ENCODE results near the gene IGSF21.

Gene IGSF21

DNA sequence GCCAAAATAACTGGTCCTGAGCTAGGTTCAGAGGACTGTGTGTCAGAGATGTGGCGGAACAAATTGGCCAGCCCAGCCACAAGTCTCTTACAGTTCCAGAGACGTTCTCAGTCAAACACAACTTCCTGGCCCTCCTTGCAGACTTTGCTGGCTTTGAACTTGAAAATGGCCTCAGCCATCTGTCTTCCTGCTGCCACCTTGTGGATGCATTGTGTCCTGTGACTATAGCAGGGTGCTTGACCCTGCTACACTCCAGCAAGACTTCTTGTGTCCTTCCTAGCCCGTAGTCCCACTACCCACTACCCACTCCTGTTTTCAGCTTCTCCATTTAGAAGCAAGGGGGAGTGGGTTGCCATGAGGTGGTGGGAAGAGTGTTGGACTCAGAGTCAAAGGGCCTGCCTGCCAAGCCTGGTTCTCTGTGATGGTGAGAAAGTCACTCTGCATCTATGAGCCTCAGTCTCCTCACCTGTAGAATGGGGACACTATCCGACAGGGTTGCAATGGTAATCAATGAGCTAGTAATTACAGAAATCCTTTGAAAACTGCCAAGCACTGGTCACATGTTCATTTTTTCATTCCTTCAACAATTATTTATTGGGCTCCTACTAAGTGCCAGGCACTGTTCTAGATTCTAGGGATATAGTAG is 109.9 kb downstream of the IGSF21 start:
- DNase-seq (ENCODE audit: low spot score): peak; percentile 2

DNA sequence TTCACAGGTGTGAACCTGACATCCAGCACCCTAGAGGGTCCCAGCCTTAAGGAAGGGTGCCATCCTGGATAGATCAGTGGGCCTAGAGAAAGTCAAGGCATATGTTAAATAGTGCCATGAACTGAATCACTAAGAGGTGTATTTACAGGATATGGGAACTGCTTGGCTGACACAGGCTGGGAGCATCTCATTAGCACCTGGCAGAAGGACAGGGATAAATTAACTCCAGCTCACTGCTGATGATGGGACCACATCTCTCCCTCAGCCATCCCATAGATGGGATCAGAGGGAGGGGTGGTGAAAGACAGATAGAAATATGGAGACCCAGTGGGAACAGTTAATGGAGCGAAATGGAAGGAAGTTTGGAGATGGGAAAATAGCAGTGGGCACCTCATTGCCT is 122.0 kb downstream of the IGSF21 start:
- DNase-seq (ENCODE audit: low spot score): no peak

DNA sequence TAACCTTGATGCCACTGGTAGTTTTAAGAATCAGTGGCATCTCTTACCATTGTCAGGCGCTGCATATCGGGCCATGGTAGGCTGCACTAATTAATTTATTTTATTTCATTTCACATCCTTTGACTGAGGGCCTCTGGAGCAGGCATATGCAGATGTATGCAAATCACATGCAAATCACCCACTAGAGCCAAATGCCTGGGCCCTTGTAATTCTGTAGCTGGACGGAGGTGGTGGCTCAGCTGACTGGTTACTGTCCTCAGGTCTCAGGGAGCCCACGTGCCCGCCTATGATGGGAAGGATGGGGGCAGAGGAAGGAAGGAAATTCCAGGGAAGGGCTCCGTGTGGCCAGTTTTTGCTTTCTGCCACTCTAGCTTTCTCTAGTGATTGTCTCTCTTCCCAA is 122.7 kb downstream of the IGSF21 start:
- DNase-seq (ENCODE audit: low spot score): no peak

DNA sequence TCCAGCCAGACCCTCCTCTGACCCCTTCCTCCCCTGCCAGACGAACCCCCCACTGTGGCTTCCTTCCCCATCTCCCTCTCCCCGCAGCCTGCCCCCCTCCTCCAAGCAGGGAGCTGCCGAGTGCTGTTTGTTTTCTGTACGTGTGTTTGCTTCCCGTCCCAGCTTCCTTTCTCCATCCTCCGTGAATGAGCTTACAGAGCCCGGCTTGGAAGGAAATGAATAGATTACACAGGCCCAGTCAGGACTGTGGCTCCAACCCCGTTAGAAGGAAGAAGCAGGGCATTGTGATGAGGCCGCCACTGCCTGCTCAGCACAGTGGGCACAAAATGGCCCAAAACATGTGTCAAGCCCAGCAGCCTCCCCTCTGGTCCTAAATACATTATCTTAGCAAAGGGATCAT is 123.2 kb downstream of the IGSF21 start:
- no peak for DNase-seq (ENCODE audit: low spot score)

DNA sequence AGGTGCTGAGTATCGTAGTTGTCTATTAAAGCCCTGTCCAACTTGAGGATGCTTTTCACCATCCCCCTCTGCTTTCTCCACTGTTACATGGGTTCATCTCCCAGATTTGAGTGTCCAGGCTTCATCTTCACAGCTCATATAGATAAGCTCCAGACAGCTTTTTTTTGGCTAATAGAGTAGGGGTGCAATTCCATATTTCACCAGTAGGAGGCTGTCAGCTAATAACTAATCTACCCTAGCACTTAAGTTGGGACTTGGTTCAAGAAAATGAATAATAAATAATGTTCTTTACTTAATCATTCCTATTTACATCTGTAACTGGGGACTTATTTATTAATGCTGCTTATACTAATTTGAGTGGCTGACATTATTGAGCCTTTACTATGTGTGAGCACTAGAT is 124.5 kb downstream of the IGSF21 start:
- no peak for DNase-seq (ENCODE audit: low spot score)

DNA sequence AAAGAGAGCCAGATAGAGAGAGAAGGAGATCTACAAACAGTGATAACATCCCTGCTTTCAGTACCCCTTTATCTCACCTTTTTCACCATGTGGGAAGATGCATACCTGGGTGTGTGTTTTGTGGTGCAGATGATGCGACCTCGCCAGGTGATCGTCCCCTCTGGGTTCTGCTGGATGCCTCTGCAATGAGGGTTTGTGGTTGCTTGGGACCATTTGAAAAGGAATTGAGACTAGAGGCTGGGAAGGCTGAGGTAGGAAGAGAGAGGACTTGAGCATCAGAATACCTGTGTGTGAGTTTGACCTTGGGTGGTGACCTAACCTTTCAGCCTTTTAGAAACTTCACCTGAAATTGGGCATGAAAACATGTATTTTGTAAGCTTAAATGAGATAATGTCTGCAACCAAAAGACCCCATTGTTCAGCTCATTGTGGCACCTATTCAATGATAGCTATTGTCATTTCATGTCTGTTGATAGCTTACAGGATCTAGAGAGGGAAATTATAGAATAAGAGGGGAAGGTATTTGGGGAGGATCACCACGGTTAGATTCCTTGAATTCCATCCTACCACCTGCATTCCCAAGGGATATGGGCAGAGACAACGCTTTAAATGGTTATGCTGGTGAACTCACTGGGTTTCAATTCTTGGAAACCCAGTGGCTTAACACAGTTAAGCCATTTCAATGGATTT is 125.7 kb downstream of the IGSF21 start:
- no peak for DNase-seq (ENCODE audit: low spot score)

DNA sequence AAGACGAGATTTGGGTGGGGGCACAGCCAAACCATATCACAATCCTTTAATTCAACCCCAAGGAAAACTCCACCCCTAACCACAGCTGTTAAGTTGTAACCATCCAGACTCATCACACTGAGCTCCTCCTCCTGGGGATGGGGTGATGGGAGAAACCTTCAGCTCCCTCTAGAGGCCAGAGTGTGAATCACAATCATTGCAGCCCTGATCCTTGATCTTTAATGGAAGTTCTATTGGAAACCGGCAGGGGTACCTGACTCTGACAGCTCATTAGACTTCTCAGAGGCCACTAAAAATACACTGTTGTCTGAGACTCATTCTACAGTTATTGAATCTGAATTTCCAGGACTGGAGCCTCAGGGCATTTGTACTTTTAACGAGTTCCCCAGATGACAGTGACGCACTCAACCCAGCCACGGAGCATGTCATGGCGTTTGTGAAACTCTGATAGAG is 127.2 kb downstream of the IGSF21 start:
- DNase-seq (ENCODE audit: low spot score): peak; percentile 39

DNA sequence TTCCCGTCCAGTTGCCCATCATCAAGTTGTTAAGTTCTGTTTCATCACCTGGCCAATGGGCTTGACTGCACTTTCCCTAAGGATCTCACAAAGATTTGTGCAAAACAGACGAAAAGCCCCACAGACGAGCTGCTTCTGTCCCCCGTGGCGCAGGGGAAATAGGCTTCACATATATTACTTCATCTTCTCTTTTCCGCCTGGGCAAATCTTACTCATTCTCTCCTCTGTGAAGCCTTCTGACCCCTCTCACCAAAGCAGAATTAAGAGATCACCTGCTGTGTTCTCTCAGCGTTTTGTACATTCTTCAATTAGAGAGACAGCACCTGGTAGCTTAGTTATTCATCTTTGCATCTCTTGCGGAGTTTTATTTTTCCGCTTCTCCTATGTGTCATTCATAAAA is 129.8 kb downstream of the IGSF21 start:
- DNase-seq (ENCODE audit: low spot score): no peak

DNA sequence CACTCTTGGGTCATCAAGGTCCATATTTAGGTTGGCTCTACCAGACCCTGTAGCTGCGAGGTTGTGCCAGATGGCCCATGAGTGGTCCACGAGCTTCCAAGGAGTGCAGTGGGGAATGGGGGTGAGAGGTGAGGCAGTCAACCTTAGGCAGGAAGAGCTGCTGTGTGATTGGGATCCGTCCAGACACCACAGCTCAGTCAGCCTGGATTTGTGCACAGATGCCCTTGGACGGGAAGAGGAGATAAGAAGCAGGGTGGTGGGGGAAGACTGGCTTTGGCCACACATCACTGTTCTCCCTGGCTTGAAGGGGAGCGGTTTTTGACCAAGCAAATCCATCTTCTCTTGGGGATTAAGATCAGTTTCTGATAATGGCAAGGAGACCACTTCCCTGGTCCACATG is 130.6 kb downstream of the IGSF21 start:
- DNase-seq (ENCODE audit: low spot score): no peak

DNA sequence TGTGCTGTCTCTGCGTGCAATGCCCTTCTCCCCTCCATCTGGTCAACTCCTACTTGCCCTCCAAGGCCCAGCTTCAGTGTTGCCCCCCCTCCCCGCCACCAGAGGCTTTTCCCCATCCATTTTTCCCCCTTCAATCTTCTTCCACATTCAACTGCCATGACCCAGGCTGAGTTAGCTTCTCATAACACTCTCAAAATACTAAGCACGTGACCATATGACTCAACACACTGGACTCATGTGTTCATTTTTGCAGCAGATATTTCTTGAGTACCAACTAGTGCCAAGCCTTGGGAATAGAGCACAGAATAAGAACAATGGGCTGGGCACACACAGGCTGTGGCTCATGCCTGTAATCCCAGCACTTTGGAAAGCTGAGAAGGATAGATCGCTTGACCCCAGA is 132.1 kb downstream of the IGSF21 start:
- DNase-seq (ENCODE audit: low spot score): no peak

DNA sequence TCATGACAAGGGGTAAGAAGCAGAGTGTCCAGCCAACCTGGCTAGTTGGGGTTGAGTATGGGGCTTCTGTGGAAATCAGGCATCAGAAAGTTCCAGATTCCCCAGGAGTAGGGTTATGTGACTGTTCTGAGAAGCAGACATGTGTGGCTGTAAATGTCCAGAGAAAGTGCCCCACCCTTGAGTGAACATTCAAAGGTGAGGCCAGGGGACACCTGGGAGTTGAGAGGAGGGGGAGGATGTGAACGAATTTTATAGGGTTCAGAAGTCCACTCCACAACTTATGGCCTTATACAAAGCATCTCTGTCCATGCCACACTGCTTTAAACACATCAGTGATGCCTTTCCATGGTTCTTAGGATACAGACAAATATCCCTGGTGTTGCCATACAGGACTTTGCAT is 133.3 kb downstream of the IGSF21 start:
- DNase-seq (ENCODE audit: low spot score): no peak

DNA sequence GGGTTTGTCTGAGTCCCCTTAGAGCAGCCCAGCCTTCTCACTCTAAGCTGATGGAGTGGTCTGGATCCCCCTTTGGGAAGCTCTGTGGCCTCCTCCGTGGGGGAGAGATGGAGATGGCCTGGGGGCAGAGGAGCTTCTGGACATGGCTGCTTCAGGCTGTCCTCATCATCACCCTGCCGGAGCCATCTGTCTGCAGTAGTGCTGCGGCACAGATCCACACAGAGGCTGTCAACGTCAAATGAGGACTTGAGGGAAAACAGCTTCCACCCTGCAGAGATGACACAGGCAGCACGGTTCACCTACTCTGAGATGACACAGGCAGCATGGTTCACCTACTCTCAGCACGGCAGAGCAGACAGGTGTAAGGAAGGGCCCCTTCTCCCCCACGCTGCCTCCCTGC is 134.3 kb downstream of the IGSF21 start:
- no peak for DNase-seq (ENCODE audit: low spot score)

DNA sequence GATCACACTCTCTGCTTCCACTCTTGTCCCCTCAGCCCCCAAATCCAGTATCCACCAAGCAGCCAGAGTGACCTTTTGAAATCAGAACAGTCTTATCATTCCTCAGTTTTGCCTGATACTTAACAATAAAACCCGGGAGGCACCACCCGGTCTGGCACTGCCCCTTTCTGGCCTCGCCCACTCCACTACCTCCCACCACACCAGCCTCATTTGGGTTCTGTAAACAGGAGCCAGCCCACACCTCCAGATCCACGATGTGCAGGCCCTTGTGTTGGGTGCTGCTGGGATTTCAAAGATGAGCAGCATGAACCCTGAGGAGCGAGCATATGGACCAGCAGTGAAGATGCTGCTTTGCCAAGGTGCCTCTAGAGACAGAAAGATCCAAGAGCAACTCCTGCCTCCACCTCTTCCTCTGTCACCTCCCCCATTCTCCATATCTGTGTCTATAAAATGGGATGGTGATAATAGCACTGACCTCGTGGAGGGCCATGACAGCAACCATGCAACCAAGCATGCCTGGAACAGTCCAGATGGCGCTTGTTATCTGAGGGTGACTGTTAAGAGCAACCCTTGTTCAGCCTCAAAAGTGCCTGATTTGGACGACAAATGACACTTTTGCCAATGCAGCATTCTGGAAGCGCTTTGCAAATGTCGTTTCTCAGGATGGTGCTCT is 136.0 kb downstream of the IGSF21 start:
- DNase-seq (ENCODE audit: low spot score): no peak

DNA sequence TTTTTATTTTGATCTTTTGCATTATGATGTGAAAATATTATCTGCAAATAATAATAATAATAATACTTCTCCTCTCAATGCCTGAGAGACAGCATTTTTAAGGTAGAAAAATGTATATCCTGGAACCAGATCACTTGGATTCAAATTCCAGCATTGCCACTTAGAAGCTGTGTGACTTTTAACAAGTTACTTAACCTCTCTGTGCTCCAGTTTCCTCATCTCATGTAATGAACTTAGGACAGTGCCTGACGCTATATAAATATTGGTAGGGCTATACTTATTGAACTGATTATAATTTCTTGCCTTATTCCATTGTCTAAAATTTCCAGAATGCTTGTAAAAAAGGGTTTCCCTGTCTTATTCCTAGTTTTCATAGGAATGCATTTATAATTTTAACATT is 137.2 kb downstream of the IGSF21 start:
- DNase-seq (ENCODE audit: low spot score): no peak

DNA sequence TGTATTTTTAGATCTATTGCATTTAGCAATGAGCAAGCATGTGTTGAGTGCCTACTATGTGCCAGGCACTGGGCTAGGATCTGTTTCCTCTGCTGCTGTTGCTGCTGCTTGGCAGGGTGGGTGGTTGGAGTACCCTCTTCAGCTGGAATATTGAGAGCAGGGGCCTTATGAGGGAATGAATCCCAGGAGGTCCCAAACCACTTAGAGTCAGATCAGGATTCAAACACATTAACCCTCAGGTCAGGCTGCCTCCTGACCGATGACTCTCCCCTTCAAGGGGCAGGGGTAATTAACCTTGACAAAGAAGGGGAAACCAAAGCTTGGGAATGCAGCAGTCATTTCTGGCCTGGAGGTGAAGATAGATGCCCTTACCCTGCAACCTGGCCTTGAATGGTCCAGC is 138.0 kb downstream of the IGSF21 start:
- DNase-seq (ENCODE audit: low spot score): no peak

DNA sequence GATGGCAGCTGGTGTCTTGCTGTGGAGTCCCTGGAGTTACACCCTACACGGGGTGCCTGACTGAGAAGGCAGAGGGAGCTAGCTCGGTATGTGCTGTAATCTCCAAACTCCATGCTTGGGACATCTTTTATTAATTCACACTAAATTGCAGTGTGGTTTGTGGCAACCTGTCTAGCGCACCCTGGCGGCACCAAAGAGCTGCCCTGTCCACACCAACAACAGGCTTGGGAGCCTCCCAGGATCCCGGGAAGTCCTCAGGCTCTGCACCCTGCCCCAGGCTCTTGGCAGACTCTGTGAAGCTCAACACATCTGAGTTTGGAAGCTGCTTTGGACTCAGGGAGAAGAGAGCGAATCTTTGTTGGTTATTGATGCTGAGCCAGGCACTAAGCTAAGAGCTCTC is 138.9 kb downstream of the IGSF21 start:
- DNase-seq (ENCODE audit: low spot score): no peak

DNA sequence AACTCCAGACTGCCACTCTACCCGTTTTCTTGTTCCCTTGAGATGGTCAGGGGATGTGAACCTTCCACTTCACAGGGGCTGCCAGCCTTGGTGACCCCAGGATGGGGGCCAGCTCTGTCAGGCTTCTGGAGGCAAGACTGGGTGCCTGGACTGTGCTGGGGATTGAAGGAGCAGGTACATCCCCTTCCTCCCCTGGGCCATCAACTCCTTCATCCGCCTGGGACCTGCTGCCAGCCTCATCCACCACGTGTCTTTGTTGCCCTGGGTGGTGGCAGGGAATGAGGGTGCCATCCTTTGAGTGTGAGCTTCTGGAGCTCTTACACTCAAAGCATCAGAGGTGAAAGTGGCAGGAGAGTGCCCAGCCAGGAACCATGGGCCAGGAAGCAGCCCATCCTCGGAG is 139.6 kb downstream of the IGSF21 start:
- no peak for DNase-seq (ENCODE audit: low spot score)

DNA sequence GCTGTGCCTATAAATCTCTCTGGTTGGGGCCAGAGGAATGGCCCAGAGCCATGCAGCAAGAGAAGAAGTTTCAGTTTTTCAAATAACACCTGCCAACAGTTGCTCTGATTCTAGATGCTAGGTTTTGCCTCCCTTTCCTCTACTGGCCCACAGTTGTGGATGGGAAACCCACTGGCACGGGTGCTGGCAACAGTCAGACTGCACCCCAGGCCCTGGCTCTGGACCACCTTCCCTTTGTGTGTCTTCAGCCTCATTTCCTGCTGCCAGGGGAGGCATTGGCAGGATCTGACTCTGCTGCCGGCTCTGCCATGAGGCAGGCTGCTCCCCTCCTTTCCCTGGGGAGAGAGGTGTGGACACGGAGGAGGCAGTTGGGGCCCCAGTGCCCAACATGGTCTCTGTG is 142.0 kb downstream of the IGSF21 start:
- no peak for DNase-seq (ENCODE audit: low spot score)

DNA sequence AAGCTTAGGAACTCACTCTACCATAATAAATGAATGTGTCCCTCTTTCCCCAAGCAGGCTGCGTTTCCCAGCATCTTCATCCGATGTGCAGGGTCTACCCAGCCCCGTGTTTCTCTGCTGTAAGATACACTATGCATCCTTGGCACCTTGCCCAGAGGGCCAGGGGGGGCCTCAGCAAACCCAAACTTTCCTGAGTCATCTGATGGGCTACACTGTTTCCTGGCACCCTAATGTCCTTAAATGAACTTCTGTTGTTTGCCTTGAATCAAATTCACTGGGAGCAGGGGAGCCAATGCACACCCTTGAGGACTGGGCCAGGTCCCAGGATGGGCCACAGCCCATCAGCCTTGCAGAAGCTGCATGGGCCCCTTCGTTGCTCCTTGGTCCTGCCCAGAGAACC is 145.5 kb downstream of the IGSF21 start:
- no peak for DNase-seq (ENCODE audit: low spot score)

DNA sequence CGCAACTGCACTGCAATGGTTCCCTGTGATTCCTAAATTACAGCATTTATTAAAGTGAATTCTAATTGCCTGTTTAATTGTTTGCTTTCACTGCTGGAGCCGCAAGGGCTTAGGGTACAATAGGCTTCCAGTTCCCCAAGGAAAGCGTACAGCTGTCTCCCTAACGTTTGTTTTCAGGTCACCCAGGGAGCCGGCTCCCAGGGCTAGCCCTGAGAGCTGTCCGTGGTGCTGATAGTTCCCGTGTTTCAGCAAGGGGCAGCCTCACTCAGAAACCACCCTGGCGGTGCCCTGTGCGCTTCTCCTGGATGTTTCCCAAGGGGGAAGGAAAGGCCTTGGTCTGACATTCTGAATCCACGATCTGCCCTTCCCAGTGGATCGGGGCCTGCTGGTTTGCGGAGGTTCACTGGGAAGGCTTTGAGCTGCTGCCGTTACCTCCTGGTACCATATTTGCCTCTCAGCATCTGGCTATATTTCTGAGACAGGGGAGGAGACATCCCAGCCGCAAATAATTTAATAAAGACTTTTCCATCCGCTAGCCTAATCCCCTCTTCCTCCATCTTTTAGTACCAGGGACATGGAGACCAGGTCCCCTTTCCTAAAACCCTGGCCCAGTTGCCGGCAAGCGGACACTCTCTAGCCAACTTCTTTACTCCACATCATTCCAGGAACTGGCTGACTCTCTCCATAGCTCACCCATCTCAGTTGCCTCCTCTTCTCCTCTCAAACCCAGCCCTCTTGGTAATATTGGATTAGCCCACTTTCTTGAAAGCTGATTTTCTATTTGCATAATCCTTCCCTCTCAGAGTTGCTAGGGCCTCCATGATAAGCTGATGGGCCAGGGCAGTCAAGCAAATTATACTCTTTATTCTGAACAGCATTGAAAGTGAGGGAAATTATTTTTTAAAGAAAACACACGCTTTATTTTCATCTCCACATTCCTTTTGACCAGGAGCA is 149.0 kb downstream of the IGSF21 start:
- peak; percentile 3 for DNase-seq (ENCODE audit: low spot score)

DNA sequence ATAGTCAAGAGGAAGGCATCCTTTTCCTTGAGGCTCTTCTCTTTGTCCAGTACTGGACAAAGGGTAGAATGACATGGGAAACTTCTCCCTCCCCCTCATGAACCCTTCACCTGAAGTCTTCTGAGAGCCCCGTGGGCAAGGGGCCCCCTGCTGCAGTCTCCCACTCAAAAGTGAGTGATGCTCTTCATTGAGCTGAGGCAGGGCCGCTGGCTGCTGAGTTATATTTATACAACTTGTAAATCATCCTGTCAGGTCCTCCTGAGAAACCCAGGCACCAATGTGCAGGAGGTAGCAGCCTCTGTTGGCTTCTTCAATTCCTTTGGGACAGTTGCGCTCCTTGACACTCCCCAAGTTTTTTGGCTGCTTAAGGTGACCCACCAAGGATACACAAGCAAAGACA is 150.2 kb downstream of the IGSF21 start:
- no peak for DNase-seq (ENCODE audit: low spot score)

DNA sequence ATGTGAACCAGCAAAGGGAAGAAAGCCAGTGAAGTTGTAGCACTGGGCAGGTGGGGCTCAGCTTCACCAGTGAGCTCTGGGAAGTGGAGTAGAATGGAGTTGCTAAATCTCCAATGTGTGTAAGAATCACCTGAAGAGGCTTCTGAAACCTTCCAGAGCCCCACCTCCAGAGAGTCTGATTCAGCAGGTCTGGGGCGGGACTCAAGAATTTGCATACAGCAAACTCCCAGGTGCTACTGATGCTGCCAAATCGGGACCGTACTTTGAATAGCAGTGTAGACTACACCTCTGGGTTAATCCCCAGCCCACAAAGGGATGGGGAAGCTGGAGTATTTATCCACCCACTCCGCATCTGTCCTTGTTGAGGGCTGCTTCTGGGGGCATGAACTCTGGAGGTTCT is 154.3 kb downstream of the IGSF21 start:
- DNase-seq (ENCODE audit: low spot score): no peak
